Measurements from ENCODE around the gene RNF149.
"Not testable (repeated sequence)": the region's sequence is repeated elsewhere in the genome, so short reads cannot be mapped to it uniquely, and the experiment has no call there.

RNF149 gene

GRCh38 chr2:101267671-101268656 lies 40.5 kb downstream of the RNF149 start:
- in situ Hi-C loops (cut with MboI; ENCODE audit: low pct_unique_long_range_greater_than_20kb, low sequenced_read_pairs): no loop called here
- DNase-seq: no peak

GRCh38 chr2:101265893-101266499 lies 42.5 kb downstream of the RNF149 start:
- DNase-seq: no peak
- in situ Hi-C loops (cut with MboI; ENCODE audit: low pct_unique_long_range_greater_than_20kb, low sequenced_read_pairs): no loop called here

DNA sequence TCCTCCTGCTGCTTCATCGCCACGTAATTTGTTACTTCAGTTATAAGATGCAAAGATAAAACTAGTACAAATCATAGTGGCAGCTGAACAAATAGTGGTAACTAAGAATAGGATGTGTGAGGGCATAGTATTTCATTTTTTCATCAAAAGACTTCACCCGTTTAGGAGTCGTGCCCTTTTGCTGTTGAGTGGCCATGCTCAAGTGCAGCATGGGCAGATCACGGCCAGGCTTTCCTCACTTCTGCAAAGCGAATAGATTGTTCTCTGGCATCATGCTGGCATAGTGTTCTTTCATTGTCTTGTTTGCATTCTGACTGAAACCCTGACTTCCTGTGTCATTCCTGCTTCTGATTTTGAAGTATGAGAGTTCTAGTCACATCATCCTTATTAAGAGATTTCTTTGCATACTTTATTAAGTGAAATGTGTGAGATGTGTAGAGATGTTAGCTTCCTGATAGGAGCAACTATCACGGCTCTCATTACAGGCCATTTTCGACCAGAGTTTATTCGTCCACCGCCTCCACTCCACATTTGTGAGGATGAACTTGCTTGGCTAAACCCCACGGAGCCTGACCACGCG lies 44.1 kb downstream of the RNF149 start:
- no peak for DNase-seq
- in situ Hi-C loops (cut with MboI; ENCODE audit: low pct_unique_long_range_greater_than_20kb, low sequenced_read_pairs): no loop called here

DNA sequence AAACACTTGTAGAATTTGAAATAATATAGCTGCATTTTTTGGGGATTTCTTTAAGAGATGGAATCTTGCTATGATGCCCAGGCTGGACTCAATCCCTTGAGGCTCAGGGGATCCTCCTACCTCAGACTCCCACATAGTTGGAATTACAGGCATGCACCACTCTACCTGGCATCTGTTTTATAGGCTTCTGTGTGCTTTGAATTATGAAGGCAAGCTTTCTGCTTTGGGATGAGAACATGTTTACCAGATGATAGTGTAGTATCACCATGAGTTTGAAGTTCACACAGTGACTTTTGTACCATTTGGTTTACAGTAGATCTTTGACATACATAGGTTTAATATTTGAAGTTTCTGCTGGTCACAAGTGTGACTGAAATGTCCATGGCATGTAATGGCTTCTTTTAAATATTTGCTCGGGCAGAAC lies 45.1 kb downstream of the RNF149 start:
- in situ Hi-C loops (cut with MboI; ENCODE audit: low pct_unique_long_range_greater_than_20kb, low sequenced_read_pairs): no loop called here
- DNase-seq: no peak

DNA sequence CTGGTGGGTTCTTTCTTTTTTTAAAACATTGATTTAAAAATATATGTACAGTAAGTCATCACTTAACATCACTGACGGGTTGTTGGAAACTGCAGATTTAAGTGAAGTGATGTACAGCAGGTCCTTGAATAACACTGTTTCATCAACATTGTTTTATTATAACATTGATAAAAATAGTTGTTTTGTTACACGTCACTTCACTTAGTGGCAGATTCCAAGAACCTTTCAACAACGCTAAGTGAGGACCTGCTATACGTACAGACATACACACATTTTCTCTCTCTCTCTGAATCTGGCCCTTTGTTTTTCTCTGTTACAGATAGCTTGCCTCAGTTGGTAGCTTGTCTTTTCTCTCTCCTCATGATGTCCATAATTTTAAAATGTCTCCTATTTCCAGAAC lies 46.4 kb downstream of the RNF149 start:
- DNase-seq: no peak
- in situ Hi-C loops (cut with MboI; ENCODE audit: low pct_unique_long_range_greater_than_20kb, low sequenced_read_pairs): no loop called here

DNA sequence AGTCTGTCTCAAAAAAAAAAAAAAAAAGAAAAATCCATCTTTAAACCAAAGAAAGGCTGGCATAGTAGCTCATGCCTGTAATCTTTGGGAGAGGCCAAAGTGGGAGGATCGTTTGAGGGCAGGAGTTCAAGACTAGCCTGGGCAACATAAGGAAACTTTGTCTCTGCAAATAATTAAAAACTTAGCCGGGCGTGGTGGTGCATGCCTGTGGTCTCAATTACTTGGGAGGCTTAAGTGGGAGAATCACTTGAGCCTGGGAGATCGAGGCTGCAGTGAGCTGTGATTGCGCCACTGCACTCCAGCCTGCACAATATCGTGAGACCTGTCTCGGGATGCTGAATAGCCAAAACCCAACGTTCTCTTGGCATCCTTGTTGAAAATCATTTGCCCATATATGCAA lies 49.7 kb downstream of the RNF149 start:
- DNase-seq: no peak
- in situ Hi-C loops (cut with MboI; ENCODE audit: low pct_unique_long_range_greater_than_20kb, low sequenced_read_pairs): no loop called here

DNA sequence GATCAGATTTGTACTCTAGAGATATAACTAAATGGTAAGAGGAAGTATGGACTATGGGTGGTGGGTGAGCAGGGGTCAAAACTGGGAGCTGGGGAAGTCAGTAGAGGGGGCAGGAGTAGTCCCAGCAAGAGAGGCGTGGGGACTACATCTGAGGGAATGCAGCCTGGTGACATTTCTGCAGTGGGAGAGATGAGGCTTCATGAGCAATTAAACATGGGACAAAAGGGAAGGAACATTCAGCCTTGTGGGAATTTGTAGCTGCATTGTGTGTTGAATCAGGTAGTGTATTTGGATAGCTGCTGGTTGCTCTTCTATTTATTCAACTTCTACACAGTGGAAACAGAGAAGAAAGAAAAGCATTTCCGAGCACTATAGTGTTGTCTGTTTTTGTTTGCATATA lies 52.2 kb downstream of the RNF149 start:
- no peak for DNase-seq
- in situ Hi-C loops (cut with MboI; ENCODE audit: low pct_unique_long_range_greater_than_20kb, low sequenced_read_pairs): no loop called here

- in situ Hi-C loops (cut with MboI; ENCODE audit: low pct_unique_long_range_greater_than_20kb, low sequenced_read_pairs): no loop called here
- no peak for DNase-seq
Measured at GRCh38 chr2:101255501-101255900, 53.0 kb downstream of the RNF149 start.

- in situ Hi-C loops (cut with MboI; ENCODE audit: low pct_unique_long_range_greater_than_20kb, low sequenced_read_pairs): no loop called here
- DNase-seq: peak; percentile 28
Measured at GRCh38 chr2:101253703-101254450, 54.6 kb downstream of the RNF149 start.

GRCh38 chr2:101253013-101253702 lies 55.3 kb downstream of the RNF149 start:
- in situ Hi-C loops (cut with MboI; ENCODE audit: low pct_unique_long_range_greater_than_20kb, low sequenced_read_pairs): no loop called here
- DNase-seq: no peak

GRCh38 chr2:101252408-101253012 lies 56.0 kb downstream of the RNF149 start, which contains the start of gene CNOT11:
CNOT11 (plus strand) TSS chr2:101252886; CDS start chr2:101252965, 79 bp downstream.
- peak; percentile 92 for DNase-seq
- in situ Hi-C loops (cut with MboI; ENCODE audit: low pct_unique_long_range_greater_than_20kb, low sequenced_read_pairs): no loop called here

- DNase-seq: no peak
- in situ Hi-C loops (cut with MboI; ENCODE audit: low pct_unique_long_range_greater_than_20kb, low sequenced_read_pairs): no loop called here
Measured at GRCh38 chr2:101251844-101252407, 56.6 kb downstream of the RNF149 start.

GRCh38 chr2:101251246-101251781 lies 57.2 kb downstream of the RNF149 start:
- in situ Hi-C loops (cut with MboI; ENCODE audit: low pct_unique_long_range_greater_than_20kb, low sequenced_read_pairs); DNase-seq: not testable (repeated sequence)

GRCh38 chr2:101249826-101250225 lies 58.7 kb downstream of the RNF149 start:
- in situ Hi-C loops (cut with MboI; ENCODE audit: low pct_unique_long_range_greater_than_20kb, low sequenced_read_pairs): no loop called here
- peak; percentile 29 for DNase-seq

- DNase-seq; in situ Hi-C loops (cut with MboI; ENCODE audit: low pct_unique_long_range_greater_than_20kb, low sequenced_read_pairs): not testable (repeated sequence)
Measured at GRCh38 chr2:101248756-101249155, 59.7 kb downstream of the RNF149 start.

DNA sequence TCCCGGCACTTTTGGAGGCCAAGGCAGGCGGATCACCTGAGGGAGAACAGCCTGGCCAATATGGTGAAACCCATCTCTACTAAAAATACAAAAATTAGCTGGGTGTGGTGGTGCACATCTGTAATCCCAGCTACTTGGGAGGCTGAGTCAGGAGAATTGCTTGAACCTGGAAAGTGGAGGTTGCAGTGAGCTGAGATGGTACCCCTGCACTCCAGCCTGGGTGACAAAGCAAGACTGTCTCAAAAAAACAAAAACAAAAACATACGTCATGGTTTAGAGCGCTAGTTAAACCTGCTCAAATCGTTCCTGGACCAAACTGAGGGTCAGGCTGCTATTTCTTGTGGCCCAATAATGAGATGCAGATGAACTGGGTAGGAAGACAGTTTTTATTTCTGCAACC lies 63.0 kb downstream of the RNF149 start:
- DNase-seq; in situ Hi-C loops (cut with MboI; ENCODE audit: low pct_unique_long_range_greater_than_20kb, low sequenced_read_pairs): not testable (repeated sequence)

GRCh38 chr2:101244899-101245298 lies 63.6 kb downstream of the RNF149 start:
- in situ Hi-C loops (cut with MboI; ENCODE audit: low pct_unique_long_range_greater_than_20kb, low sequenced_read_pairs); DNase-seq: not testable (repeated sequence)

DNA sequence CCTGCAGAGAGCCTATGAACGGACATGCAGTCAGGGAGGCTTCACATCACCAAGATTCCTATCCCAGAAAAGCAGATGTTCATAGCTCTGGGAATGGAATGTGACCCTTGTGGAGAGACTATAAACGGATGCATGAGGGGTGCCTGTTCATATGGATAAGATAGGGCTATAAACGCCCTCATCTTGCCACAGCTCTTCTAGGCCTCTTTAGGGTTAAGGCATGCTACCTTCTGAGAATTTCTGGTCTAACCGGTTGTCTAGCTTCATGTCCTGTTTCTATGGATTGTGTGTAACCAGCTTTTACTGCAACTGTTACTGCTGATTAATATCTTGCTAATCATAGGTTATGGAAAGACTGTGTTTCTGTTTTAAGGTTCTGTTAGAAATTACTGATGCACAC lies 64.1 kb downstream of the RNF149 start:
- in situ Hi-C loops (cut with MboI; ENCODE audit: low pct_unique_long_range_greater_than_20kb, low sequenced_read_pairs); DNase-seq: not testable (repeated sequence)
